Measurements from ENCODE around the gene CIPC.

Gene CIPC

DNA sequence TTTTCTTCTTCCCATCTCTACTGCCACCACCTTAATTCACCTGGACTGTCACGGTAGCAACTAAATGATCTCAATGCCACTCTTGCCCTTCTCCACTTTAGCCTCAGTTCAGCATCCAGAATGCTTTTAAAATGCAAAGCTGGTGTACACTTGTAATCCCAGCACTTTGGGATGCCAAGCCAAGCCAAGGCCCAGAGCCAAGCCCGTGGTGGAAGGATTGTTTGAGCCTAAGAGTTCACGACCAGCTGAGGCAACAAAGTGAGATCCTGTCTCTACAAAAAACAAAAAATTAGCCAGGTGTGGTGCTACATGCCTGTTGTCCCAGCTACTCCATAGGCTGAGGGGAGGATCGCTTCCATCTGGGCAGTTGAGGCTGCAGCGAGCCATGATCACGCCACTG is 5.9 kb downstream of the CIPC start:
- no peak for DNase-seq

DNA sequence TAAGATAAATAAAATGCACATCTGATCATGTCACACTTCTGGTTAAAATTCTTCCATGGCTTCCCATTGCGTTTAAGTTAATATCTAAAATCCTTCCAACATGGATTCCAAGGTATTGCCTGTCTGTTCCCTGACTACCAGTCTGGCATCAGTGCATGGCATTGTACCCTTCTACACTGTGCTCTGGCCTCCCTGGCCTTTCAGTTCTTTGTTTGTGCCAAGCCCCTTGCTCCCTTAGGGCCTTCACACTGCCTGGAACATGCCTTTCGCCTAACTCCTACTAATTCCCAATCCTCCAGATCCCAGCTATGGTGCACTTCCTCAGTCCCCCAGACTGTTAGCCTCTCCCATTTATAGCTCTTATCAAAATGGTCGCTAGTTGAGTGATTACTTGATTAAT is 6.3 kb downstream of the CIPC start:
- no peak for DNase-seq

DNA sequence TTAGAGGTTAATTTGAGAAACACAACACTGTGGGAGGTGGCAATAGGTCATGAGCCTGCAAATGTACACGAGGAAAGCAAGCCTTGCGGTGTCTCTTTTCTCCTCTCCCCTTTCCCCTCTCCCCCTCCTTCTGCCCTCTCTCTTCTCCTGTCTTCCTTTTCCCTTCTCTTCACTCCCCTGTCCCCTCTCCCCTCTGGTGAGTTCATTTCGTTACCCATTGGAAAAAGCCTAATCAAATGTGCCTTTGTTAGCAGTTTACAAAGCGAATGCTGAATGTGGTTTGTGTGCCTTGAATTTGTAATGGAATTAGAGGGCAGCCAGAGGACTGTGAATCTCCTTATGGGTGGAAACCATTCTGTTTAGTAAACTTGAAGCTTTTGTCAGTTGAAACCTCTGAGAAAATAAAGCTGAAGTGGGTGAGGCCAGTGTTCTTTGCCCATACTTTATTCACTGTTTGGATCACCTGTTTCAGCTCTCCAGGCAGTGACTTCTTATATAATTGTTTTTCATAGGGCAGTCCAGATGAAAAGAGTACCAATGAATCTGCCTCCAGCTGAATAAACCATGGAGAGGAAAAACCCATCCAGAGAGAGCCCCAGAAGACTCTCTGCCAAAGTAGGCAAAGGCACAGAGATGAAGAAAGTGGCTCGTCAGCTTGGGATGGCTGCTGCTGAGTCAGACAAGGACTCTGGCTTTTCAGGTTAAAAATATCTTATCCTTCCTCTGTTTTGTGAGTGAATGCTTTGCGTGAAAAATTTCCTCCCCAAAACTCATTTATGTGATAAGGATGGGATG is 7.3 kb downstream of the CIPC start:
- no peak for DNase-seq

DNA sequence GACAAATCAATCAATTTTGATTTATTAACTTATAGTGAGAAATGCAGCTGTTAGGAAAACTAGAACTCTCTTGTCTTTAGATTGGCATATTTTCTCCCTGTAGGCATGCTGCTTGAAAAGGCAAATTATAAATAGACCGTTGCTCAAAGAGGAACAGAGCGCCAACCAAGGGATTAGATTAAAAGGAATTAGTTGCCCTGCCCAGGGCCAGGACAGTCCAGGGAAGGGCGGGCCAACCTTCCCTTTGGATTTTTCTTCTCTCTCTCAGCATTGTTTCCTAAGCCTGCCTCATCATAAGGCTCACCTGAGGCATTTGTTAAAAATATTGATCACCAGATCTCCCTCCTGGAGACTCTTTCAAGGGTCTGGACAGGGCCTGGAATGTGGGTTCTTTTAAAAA is 8.6 kb downstream of the CIPC start:
- no peak for DNase-seq

DNA sequence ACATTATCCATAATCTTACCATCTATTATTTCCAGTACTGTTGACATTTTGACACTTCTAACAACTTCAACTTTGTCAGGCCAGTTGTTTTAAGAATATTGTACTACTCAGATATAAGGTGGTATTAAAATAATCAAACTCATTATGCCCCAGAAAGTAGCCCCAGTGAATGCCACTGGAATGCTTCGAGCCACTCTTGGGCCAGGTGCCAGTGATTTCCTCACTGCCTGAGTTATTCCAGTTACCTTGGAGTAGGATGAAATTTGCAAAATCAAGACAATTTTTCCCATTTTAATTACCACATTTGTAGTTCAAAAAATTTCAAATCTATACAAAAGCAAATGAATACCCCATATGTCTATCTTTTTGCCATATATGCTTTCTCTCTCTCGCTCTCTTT is 9.2 kb downstream of the CIPC start:
- DNase-seq, result no peak

DNA sequence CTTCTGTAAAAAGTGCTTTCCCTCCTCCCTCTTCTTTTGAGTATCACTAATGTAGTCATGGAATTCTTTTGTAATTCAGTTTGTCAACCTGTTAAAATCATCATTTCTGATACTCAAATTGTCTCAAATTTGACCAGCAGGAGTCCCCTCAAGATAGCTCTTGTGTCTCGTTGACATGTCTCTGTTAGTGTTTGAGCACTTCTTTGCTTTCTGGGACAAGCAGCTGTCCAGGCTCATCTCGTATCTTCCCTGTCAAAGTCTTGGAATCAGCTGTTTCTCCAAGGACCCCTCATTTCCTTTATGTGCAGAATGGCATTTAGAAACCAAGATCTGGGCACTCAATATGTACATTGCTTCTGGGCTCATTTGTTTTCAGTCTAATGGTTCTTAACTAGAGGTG is 10.7 kb downstream of the CIPC start:
- no peak for DNase-seq

DNA sequence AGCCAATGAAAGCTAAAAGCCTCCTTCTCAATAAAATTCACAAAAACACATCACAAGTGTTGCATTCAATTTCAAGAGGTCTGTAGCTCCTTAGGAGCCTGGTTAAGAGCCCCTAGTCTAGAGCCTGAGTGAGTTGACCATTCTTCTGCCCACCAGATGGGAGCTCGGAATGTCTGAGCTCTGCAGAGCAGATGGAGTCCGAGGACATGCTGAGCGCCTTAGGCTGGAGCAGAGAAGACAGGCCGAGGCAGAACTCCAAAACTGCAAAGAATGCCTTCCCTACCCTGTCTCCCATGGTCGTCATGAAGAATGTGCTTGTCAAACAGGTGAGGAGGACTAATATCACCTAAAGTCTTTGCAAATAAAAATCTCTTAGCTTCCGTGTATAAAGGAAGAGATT is 11.6 kb downstream of the CIPC start:
- DNase-seq, result no peak

DNA sequence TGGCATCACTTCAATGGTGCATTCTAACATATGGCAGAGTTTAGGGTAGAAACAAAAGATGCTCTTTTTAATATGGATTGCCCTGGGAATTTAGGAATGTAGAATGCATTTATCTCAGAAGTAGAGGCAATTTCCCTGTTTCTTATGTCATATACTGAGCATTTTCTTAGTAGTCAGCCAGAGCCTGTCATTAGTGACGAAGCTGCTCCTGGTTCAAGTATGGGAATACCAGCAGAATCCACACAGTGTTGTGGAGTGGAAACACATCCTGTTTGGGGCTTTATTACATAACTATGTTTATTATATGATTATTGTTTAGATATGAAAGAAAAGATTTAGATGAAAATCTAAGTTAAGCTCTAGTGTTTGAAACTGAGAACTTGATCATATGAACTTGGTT is 12.2 kb downstream of the CIPC start:
- no peak for DNase-seq

DNA sequence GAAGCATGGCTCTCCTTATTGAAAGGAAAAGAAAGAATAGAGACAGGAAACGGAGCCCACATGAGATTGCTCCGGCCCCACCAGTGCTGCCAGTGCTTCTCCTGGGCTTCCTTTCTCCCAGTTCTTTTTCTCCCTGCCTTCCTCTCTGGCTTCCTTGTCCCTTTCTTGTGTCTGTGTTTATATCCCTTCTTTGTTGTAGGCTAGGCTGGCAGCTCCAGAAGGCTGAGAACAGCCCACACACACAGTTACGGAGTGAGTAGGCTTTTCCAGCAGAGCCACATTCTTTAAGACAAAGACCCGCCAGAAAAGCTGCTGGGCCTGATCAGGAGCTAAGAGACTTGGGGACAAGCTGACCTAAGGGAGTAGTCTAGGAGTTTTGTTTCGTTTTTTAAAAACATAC is 13.0 kb downstream of the CIPC start:
- no peak for DNase-seq

DNA sequence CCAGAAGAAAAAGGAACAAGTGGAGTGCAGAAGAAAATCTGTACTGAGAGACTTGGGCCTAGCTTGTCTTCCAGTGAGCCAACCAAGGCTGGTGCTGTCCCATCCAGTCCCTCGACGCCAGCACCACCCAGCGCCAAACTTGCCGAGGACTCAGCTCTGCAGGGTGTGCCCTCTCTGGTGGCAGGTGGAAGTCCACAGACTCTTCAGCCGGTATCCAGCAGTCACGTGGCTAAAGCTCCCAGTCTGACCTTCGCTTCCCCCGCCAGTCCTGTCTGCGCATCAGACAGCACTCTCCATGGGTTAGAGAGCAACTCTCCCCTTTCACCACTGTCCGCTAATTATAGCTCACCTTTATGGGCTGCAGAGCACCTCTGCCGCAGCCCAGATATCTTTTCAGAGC is 15.6 kb downstream of the CIPC start:
- DNase-seq, result no peak

DNA sequence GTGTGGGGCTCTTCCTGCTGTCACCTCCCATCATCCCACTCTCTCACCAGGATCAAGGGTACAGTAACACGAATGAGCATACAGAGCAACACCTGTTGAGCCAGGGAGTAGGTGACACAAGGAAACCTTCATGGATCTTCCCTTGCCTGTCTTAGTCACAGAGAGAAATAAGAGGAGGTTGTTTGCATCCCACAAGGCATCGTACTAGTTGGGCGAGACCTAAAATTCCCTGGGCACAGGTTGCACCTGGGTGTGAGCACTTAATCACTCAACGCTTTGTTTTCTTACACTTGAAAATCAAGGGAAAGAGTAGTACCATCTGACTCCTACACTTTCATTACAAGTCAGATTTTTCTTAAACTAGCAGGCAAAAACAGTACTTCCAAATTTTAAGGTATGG is 16.6 kb downstream of the CIPC start:
- DNase-seq, result no peak

DNA sequence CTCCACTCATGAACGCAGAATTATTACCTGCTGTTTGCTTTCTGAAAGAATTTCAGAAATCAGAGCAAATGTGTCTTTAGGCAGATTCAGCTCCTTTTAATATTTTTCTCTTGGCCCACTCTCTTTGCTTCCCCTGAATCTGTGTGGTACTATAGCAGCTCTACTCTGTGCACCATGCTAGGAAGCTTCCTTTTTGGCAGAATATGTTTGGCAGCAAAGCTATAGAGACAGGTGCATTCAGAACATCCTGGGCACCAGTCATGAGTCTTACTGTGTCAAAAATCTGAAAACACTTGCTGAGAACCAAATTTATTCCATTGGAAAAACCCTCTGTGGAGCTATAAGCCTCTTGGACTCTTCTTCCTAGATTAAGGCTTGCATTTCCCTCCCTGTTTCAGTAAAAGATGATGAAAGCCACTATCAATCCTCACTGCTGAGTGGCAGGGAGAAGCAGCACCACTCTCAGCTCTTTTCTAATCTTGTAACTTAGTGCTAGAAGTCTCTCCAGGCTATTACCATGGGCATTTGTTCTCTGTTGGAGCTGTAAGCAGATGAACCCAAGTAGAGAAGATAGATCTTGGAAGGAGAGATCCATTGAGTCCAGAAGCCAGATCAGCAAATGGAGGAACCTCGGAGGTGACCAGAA is 18.2 kb downstream of the CIPC start:
- no peak for DNase-seq

DNA sequence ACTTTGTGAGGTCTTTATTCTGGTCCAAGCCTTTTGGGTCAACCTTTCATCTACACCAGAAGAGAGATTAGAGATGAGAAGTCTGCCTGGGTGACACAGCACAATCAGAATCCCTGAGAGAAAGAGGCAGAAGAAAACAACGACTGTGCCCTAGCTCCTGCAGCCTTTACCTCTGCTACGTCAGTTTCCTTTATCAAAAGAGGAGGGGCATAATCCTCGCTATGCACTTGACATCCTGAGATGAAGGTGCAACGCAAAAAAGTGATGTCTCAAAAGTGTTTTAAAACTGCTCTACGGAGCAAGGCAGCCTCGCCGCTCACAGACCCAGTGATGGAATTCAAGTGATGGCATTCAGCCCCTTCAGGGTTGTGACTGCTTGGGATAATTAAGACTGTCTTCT is 21.8 kb downstream of the CIPC start:
- DNase-seq, result no peak

DNA sequence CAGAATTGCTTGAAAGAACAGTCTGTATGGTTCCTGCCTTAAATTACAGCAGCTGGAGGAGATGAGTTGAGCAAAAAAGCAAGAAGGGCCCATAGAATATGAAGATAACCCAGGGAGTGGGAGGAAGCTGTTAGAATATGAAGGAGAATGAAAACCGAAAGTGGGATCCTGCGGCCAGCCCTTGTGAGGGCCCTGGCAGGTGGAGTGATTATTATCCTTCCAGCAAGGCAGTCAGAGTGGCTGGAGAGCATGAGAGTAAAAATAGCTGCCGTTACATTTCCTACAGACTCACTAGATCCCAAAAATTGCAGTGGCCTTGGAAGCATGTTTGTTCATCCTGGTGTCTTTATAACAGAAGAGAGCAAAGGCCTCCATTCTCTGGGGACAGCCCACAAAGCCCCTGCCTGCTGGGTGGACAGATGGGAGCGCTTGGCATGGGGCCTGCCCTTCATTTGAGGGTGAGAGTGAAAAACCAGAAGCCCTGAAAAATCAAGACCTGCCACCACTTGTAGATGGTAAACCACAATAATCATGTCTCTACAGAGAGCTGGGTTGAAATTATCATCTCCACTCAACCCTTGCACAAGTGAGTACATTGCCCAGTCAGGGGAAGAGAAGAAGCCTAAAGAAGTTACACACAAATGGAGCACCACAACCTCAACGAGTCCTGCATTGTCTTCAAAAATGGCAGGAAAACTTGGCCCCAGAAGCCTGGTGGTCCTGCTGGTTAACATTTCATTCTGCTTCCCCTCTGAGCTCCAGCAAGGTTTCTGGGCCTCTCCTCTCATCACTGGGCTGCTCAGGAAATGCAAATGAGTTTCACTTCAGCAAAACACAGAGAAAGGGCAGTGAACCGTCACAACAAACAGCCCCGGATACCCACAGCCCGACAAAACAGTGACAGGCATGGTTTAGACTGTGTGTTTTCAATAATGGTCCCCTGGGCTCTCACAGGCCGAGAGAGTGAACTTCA is 23.0 kb downstream of the CIPC start:
- no peak for DNase-seq

DNA sequence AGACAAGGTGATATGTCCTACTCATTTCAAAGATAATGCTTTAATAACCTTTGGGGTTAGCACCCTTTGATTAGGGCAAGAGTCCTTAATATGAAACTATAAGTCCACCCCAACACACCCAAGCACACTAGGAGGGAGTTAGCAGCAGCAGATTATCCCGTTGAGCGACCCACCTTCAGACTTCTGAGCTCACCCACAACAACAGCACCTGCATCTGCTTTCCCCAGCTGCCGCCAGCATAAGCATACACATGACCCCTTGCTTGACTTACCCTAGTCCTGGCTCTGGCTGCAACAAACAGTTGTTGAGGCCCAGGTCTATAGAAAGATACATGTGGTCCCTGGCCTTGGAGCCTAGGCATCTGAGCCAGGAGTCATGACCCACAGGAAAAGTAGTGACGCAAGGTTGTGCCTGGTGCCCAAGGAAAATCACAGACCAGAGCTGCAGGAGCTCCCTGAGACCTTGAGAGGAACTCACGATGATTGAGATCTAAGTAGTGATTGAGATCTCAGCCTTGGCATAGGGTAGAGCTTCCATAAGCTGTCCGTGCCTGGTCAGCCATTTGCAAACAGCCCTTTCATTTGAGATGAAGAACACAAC is 24.6 kb downstream of the CIPC start:
- no peak for DNase-seq

DNA sequence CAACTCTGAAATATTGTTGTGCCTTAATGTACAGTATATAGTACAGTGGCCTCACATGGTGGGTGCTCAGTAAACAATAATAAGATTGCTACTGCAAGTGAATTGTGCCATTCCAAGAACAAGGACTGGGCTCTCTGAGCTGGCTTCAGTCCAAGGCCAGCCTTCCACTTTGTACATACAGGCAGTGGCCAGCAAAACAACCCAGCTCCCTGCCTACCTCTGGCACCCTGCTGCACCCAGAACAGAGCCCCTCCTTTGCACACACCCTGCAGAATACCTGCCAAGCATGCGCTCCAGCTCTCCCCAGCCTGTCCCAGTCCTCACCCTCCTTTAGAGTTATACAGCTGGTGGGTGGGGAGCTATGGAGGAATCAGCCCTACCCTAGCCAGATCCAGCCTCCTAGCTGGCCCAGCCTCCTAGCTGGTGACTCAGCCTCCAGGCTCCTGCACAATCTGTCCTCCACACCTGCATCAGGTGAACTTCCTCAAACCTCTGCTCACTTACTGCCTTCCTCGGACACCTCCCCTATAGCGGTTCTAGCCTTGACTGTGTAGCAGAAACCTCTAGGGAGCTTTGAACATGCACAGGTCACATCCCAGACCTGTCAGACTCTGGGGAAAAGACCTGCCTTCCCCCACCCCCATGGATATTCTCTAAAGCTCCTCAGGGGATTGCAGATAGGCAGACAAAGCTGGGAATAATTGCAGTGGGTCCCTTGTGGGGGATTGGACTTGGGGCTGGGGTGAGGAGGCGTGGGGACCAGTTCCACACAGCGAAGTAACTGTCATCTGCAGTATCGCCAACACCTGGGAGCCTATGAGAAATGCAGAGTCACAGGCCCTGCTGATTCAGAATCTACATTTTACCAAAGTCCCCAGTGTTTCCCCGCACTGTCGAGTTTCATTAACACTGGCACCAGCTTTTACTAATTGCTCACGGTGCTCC is 25.6 kb downstream of the CIPC start:
- no peak for DNase-seq

DNA sequence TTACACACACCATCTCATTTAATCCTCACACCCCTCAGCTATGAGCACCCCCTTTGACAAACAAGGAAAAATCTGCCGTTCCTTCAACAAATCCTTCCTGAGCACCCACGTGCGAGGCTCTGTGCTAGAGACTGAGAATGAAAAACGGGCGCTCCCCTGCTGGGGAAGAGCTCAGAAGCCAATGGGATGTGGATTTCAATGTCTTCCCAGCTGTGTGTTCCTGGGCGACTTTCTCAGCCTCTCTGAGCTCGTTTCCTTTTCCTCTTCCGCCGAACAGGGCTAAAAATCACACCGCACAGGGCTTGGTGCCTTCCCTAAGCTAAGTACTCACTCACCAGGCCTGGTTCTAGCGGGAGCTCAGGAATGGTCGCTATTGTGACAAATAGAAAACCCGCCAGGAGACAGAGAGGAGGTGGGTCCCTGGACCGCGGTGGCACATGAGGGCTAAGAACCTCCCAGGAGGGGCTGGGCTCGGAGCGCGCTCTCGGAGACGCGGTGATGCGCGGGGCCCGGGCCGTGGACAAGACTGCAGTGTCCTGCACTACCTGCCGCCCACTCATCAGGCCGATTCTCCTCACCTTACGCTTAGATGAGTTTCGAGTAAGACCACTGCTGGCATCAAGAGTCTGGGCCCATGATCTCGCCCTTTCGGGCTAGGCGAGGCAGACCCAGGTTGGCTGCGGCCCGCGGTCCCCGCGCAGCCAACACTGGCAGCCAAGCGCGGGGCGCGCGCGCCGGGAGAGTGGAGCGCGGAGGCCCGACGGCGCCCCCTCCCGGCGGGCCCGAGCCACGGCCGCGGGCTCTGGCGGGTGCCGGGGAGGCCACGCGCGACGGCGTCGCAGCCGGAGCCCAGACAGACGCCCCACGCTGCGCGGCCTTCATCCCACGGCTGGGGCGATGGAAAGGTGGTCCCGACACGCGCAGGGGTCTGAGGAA is 26.6 kb downstream of the CIPC start:
- DNase-seq, result no peak

DNA sequence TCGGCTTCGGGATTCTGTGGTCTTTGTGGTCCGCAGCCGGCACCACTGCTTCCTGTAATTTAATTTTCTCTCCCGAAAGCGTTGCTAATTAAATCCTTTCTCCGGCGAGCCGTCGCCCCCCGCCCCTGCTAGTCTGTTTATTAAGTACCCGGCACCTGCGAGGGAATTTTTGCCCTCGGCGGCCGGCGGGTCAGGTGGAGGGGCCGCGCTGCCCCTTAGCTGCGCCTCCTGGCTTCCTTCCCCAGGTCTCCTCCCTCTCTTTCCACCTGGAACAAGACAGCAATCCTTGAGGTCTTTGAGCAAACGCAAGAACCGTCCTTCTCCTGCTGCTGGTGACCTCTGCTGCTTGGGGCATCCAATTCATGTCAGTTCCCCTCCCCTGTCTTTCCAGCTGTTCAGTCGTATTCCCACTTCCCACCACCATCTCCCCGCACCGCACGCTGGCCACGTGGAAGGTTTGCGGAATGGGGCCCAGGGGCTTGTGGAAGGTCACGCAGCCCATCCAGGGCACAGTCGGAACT is 27.3 kb downstream of the CIPC start:
- no peak for DNase-seq

DNA sequence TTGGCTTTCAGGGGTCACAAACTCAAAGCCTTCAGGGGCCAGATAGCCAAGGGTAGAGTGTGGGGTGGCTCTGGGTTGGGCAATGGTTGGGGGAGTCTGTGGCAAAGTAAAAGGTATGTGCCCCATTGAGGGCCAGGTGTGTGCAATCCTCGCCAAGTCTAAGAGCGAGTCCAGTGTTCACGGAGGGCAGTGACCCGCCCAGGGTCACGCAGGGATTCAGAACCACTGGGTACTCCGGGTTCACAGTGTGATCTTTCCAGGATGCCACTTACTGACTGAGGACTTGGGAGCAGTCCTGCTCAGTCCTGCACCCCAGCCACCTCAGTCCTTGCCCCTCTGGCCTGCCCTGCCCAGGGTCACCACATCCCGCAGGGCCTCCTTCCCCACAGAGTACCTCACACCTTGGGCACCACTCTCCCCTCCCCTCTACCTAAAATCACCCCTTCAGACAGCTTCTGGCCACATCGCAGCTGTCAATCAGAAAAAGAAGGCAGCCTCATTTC is 27.8 kb downstream of the CIPC start:
- DNase-seq, result no peak

DNA sequence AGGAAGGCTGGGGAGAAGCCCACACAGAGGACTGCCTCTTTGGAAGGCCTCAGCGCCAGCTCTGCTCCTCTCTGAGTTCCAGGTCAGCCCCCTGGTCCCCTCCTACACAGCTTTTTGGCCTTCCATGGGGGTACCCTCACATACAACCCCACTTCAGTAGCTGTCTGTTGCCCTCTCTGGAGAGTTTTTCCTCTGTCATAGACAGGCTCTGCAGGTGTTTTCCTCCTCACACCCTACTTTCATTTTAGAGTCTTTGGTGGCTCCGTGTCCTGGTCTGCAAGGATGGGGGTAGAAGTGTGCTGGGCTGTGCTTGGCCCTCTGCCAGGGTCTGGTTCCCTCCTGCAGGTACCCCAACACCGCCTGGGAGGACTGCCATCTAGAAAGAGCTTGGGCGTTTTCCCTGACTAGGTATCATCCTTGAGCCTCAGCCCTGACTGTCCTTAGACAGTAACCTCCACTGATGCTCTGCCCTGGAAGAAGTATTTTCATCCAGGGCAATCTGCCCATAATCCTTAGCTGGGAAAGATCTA is 28.5 kb downstream of the CIPC start:
- no peak for DNase-seq
